GM12878 (cell line): Measurements from ENCODE around the gene ABHD3. TPM values are rescaled to one million over a fixed set of nuclear protein-coding genes. Genes with fewer than 3 reads are reported as not detected.

Source experiments
- ATAC-seq: fragments of 200-7000 bp; cut with Tn5 transposase; 3 replicates; pipeline ENCODE4 v1.9.1; 2020; ENCODE audit warnings: mild to moderate bottlenecking, moderate library complexity
- BruUV-seq: library from RNA; stranded (reverse); fragments of 400-500 nt; replicated peaks from 2 replicates; lab custom pipeline; 2021; lab: Mats Ljungman, UMichigan
- CTCF ChIA-PET: fragments of 300-600 bp; sonication (Branson Sonifier 250); formaldehyde crosslinking; extraction: SDS; loops from one replicate; lab custom pipeline; 2021; ENCODE audit warnings: inconsistent platforms; lab: Yijun Ruan, JAX
- POLR2A ChIA-PET: fragments of 350-600 bp; formaldehyde crosslinking; extraction: SDS; loops from one replicate; lab custom pipeline; 2021; ENCODE audit warnings: inconsistent platforms; lab: Charles Lee
- RAD21 ChIA-PET: fragments of 300-600 bp; sonication (Branson Sonifier 250); formaldehyde crosslinking; loops from one replicate; lab custom pipeline; 2023; ENCODE audit warnings: antibody characterized with exemption; ENCODE audit not compliant: unreplicated experiment; lab: Charles Lee
- SMC1A ChIA-PET: fragments of 300-600 bp; sonication (Branson Sonifier 250); formaldehyde crosslinking; loops from one replicate; lab custom pipeline; 2023; ENCODE audit not compliant: unreplicated experiment, uncharacterized antibody; lab: Charles Lee
- DNase-seq: peaks from one replicate; pipeline ENCODE4 v3.0.0-alpha.2; 2011; ENCODE audit warnings: low read depth, low spot score
- FAIRE-seq: peaks from 3 replicates; lab custom pipeline; 2011; peaks lifted over from hg19 to GRCh38; lab: Jason Lieb, UNC
- H2AFZ ChIP-seq: 2 replicates; pipeline ENCODE4 v1.6.0; 2011; ENCODE audit warnings: low read depth, low read length, control low read depth; ENCODE audit not compliant: control insufficient read depth
- H3K27ac ChIP-seq: 2 replicates; pipeline ENCODE4 v1.5.1; 2011; ENCODE audit warnings: control low read depth; ENCODE audit not compliant: control insufficient read depth, insufficient read depth
- H3K27me3 ChIP-seq, 2 experiments: replicated peaks in 1 of 2; 2 replicates each; pipeline versions ENCODE4 v1.6.0 to v1.6.1; 2011; ENCODE audit warnings: low read length in 1 of 2; ENCODE audit not compliant: control insufficient read depth in 2 of 2, insufficient read depth in 2 of 2
- H3K36me3 ChIP-seq, 2 experiments: 2 replicates each; pipeline ENCODE4 v1.5.1; 2011; ENCODE audit warnings: low read length in 1 of 2; ENCODE audit not compliant: control insufficient read depth in 2 of 2, insufficient read depth in 2 of 2
- H3K4me1 ChIP-seq: 2 replicates; pipeline ENCODE4 v1.6.1; 2011; ENCODE audit warnings: mild to moderate bottlenecking, low read length, moderate library complexity, mixed read lengths; ENCODE audit not compliant: control insufficient read depth, insufficient read depth
- H3K4me2 ChIP-seq: 2 replicates; pipeline ENCODE4 v1.6.0; 2011; ENCODE audit warnings: control low read depth; ENCODE audit not compliant: control insufficient read depth, insufficient read depth
- H3K4me3 ChIP-seq: fragments of 200-600 bp; sonication (generic); 2 replicates; pipeline ENCODE4 v1.5.1; 2016
- H3K79me2 ChIP-seq: 2 replicates; pipeline ENCODE4 v1.6.0; 2011; ENCODE audit warnings: low read length; ENCODE audit not compliant: control insufficient read depth, insufficient read depth
- H3K9ac ChIP-seq: 2 replicates; pipeline ENCODE4 v1.8.0; 2011; ENCODE audit warnings: low read length, control low read depth, mixed read lengths; ENCODE audit not compliant: control insufficient read depth, insufficient read depth
- H3K9me3 ChIP-seq: replicated peaks from 3 replicates; pipeline ENCODE4 v1.5.1; 2011; ENCODE audit warnings: mild to moderate bottlenecking, low read length; ENCODE audit not compliant: control insufficient read depth, insufficient read depth
- H4K20me1 ChIP-seq: 2 replicates; pipeline ENCODE4 v1.6.0; 2011; ENCODE audit not compliant: control insufficient read depth, insufficient read depth
- ATF7 ChIP-seq: fragments of 450-650 bp; IDR thresholded peaks from 2 replicates; pipeline ENCODE4 v1.6.1; 2016; ENCODE audit warnings: low read depth, mild to moderate bottlenecking
- BACH1 ChIP-seq: fragments of 450-650 bp; IDR thresholded peaks from 2 replicates; pipeline ENCODE4 v1.6.1; 2017; ENCODE audit warnings: mild to moderate bottlenecking, borderline replicate concordance
- CREB1 ChIP-seq: IDR thresholded peaks from 2 replicates; pipeline ENCODE4 v1.6.1; 2012; ENCODE audit warnings: low read depth, mild to moderate bottlenecking, inconsistent platforms
- CTCF ChIP-seq, 3 experiments: IDR thresholded peaks in 2 of 3; conservative IDR thresholded peaks in 1 of 3; 2 replicates each; pipeline ENCODE4 v1.5.1; 2011; ENCODE audit warnings: low read depth in 3 of 3, low read length in 3 of 3, mild to moderate bottlenecking in 3 of 3, control low read depth in 2 of 3, moderate library complexity in 2 of 3, inconsistent platforms in 1 of 3, mixed read lengths in 1 of 3; ENCODE audit not compliant: control insufficient read depth in 2 of 3, insufficient read depth in 1 of 3; ENCODE audit errors: extremely low read depth in 1 of 3
- ELK1 ChIP-seq: IDR thresholded peaks from 2 replicates; pipeline ENCODE4 v1.6.1; 2012; ENCODE audit warnings: low read depth, low read length, improper control_type of control experiment
- IRF4 ChIP-seq: IDR thresholded peaks from 2 replicates; pipeline ENCODE4 v1.6.1; 2011; ENCODE audit warnings: low read depth, low read length
- KDM1A ChIP-seq: fragments of 200-600 bp; sonication (generic); IDR thresholded peaks from 2 replicates; pipeline ENCODE4 v1.6.1; 2016; ENCODE audit warnings: borderline replicate concordance
- MLLT1 ChIP-seq: fragments of 450-650 bp; IDR thresholded peaks from 2 replicates; pipeline ENCODE4 v1.6.1; 2016; ENCODE audit warnings: mild to moderate bottlenecking
- RELB ChIP-seq: fragments of 450-650 bp; IDR thresholded peaks from 2 replicates; pipeline ENCODE4 v1.6.1; 2017; ENCODE audit warnings: low read depth, mild to moderate bottlenecking, moderate library complexity
- RUNX3 ChIP-seq: IDR thresholded peaks from 2 replicates; pipeline ENCODE4 v1.6.1; 2012; ENCODE audit warnings: low read length, inconsistent platforms
- SMAD1 ChIP-seq: fragments of 450-650 bp; IDR thresholded peaks from 2 replicates; pipeline ENCODE4 v1.6.1; 2018; ENCODE audit warnings: mild to moderate bottlenecking, low read depth; ENCODE audit not compliant: partially characterized antibody
- SPI1 ChIP-seq: IDR thresholded peaks from 2 replicates; pipeline ENCODE4 v1.6.1; 2011; ENCODE audit warnings: low read depth, mild to moderate bottlenecking, low read length, moderate library complexity, borderline replicate concordance; ENCODE audit not compliant: insufficient read depth
- TCF7 ChIP-seq: IDR thresholded peaks from 2 replicates; pipeline ENCODE4 v1.6.1; 2014; ENCODE audit warnings: antibody characterized with exemption, borderline replicate concordance
- USF2 ChIP-seq: IDR thresholded peaks from 2 replicates; pipeline ENCODE4 v1.6.1; 2011; ENCODE audit warnings: low read depth, low read length, improper control_type of control experiment, borderline replicate concordance
- ZZZ3 ChIP-seq: IDR thresholded peaks from 2 replicates; pipeline ENCODE4 v1.6.1; 2011; ENCODE audit warnings: low read depth; ENCODE audit not compliant: control insufficient read depth, insufficient read length
- WGBS: methylation state at CpG from one replicate; pipeline ENCODE4 v1.1.6; 2016; ENCODE audit warnings: low lambda C conversion rate; ENCODE audit not compliant: insufficient replicate concordance, insufficient coverage; ENCODE audit errors: missing lambda C conversion rate; 5-methylcytosine and 5-hydroxymethylcytosine counted together
- in situ Hi-C: fragments of 300-500 bp; cut with MboI; formaldehyde crosslinking; loops from 9 replicates; pipeline ENCODE4 v1.14.3; 2018; ENCODE audit warnings: mixed read lengths
- intact Hi-C: fragments of 100-400 bp; cut with micrococcal nuclease; formaldehyde crosslinking; loops from one replicate; pipeline ENCODE4 v1.14.2; 2022; ENCODE audit not compliant: unreplicated experiment
- polyA plus RNA-seq, 11 experiments: library from polyadenylated mRNA; depleted of rRNA in 4 of 11; unstranded in 6 of 11; stranded (reverse) in 5 of 11; fragments of >200 nt; fragmentation: Nextera tagmentation in 4 of 11; fragmentation: Illumina TruSeq in 1 of 11; extraction: Ambion mirVana in 4 of 11; extraction: Trizol in 1 of 11; gene quantifications; 1 replicate in 1 of 11; 2 replicates in 10 of 11; pipeline versions ENCODE4 v1.2.1 to v1.2.3, GENCODE V29; 2011 to 2016; ENCODE audit warnings: inconsistent platforms in 2 of 11, missing spikeins in 2 of 11, low read depth in 1 of 11
- total RNA-seq, 4 experiments: library from RNA; depleted of rRNA in 3 of 4; stranded (reverse); fragments of >200 nt in 3 of 4; fragmentation: Illumina TruSeq in 1 of 4; extraction: Trizol in 1 of 4; gene quantifications; 2 replicates each; pipeline versions ENCODE4 v1.2.1 to v1.2.3, GENCODE V29; 2013 to 2021

ABHD3 gene
- total and polyA plus RNA-seq, 10 of the 15 experiments (the other 5 are each of a cell fraction or from before 2014, with no cell fraction given) = 4.9 to 49.8 (median 18.3) TPM

- no peak overlapping the region for H3K4me3 ChIP-seq
- ChIA-PET CTCF (interaction anchor here (0.8 to 9.4 kb wide), 2 partner anchors 11 to 247 kb away, joined by 3 to 173 read pairs; partner anchors contain the start of gene SNRPD1), POLR2A (interaction anchor here (1.2 kb wide), 1 partner anchor 10 kb away, joined by 5 read pairs; the partner anchor contains the start of gene SNRPD1), SMC1A (interaction anchor here (1.1 to 1.2 kb wide), 3 partner anchors 10 to 99 kb away, joined by 4 to 5 read pairs (median 4); partner anchors contain the start of gene SNRPD1), RAD21 (interaction anchor here (3.0 kb wide), 1 partner anchor 10 kb away, joined by 17 read pairs; the partner anchor contains the start of gene SNRPD1)
- no peaks in the 10 kb centered on the region for H3K27me3 ChIP-seq
- H3K9ac ChIP-seq = no peak overlapping the region
- no peak for DNase-seq
- H2AFZ ChIP-seq = peak overlapping the region; percentile 63
- BruUV-seq = no TSS peak
- peaks cover 26% of the 10 kb centered on the region for H3K79me2 ChIP-seq
- H3K4me1 ChIP-seq = peaks cover 27% of the 10 kb centered on the region
- H3K27ac ChIP-seq = peak overlapping the region; percentile 46; the same call in 1 of the 2 replicates
- no peaks in the 10 kb centered on the region for H3K36me3 ChIP-seq
- peak overlapping the region; percentile 46 for H3K4me2 ChIP-seq
- no peak for FAIRE-seq
- no peaks in the 10 kb centered on the region for H4K20me1 ChIP-seq
- intact Hi-C loops (loop anchor here (5.0 kb wide), 1 partner anchor 85 kb away; no protein-coding TSS in a partner anchor), in situ Hi-C loops (loop anchor here (25.0 kb wide), 2 partner anchors 540 to 1860 kb away; partner anchors contain the start of gene RIOK3)
- 58% methylated on average over 5 of the region's 5 CpGs for WGBS
- no peak for ATAC-seq
- H3K9me3 ChIP-seq = no peaks in the 10 kb centered on the region
- no peak for TF ChIP-seq CREB1
- peak; percentile 91 for TF ChIP-seq SPI1
- no peak for TF ChIP-seq RELB
- no peak for TF ChIP-seq USF2
- no peak for TF ChIP-seq KDM1A
- 0 out of 2 replicates have a peak, but pooled peaks have one; percentile 15 for TF ChIP-seq IRF4
- TF ChIP-seq ELK1 = no peak
- TF ChIP-seq SMAD1 = no peak
- TF ChIP-seq CTCF (IDR thresholded peaks at IDR 0.05 in 2 of 3, conservative IDR thresholded peaks at IDR 0.05 in 1 of 3; ENCODE audit: control insufficient read depth in 2 of 3, extremely low read depth in 1 of 3, insufficient read depth in 1 of 3, low read depth in 3 of 3, low read length in 3 of 3) = no peak
- no peak for TF ChIP-seq ATF7
- TF ChIP-seq RUNX3 = 0 out of 2 replicates have a peak, but pooled peaks have one; percentile 13
- no peak for TF ChIP-seq MLLT1
- no peak for TF ChIP-seq TCF7
- no peak for TF ChIP-seq ZZZ3
- TF ChIP-seq BACH1 = no peak
Observed at GRCh38 chr18:21602299-21602587, 102.3 kb downstream of the ABHD3 start.
